Hepatocyte (in vitro differentiated cells): Measurements from ENCODE around the gene MBP. TPM values are rescaled to one million over a fixed set of nuclear protein-coding genes. Genes with fewer than 3 reads are reported as not detected.

Source experiments
- DNase-seq: peaks from one replicate; pipeline ENCODE4 v3.0.0-alpha.2; 2016; ENCODE audit warnings: low spot score
- H2AFZ ChIP-seq: fragments of 200-600 bp; sonication (generic); 2 replicates; pipeline ENCODE4 v1.6.0; 2016; ENCODE audit warnings: antibody characterized with exemption, mild to moderate bottlenecking
- H3K27ac ChIP-seq: fragments of 200-600 bp; sonication (generic); 2 replicates; pipeline ENCODE4 v1.5.1; 2016; ENCODE audit warnings: mild to moderate bottlenecking
- H3K27me3 ChIP-seq: fragments of 200-600 bp; sonication (generic); 2 replicates; pipeline ENCODE4 v1.6.1; 2016
- H3K36me3 ChIP-seq: fragments of 200-600 bp; sonication (generic); replicated peaks from 2 replicates; pipeline ENCODE4 v1.5.1; 2016; ENCODE audit warnings: low read depth; ENCODE audit not compliant: insufficient read depth
- H3K4me1 ChIP-seq: fragments of 200-600 bp; sonication (generic); 2 replicates; pipeline ENCODE4 v1.5.1; 2016; ENCODE audit warnings: mild to moderate bottlenecking, moderate library complexity; ENCODE audit not compliant: insufficient read depth
- H3K4me2 ChIP-seq: fragments of 200-600 bp; sonication (generic); 2 replicates; pipeline ENCODE4 v1.6.0; 2016
- H3K4me3 ChIP-seq: fragments of 200-600 bp; sonication (generic); 2 replicates; pipeline ENCODE4 v1.5.1; 2016; ENCODE audit warnings: mild to moderate bottlenecking
- H3K79me2 ChIP-seq: fragments of 200-600 bp; sonication (generic); 2 replicates; pipeline ENCODE4 v1.6.0; 2017; ENCODE audit warnings: mild to moderate bottlenecking
- H3K9me2 ChIP-seq: fragments of 200-600 bp; sonication (generic); replicated peaks from 2 replicates; pipeline ENCODE4 v1.6.0; 2017; ENCODE audit warnings: mild to moderate bottlenecking; ENCODE audit not compliant: insufficient read depth
- H3K9me3 ChIP-seq: fragments of 200-600 bp; sonication (generic); 2 replicates; pipeline ENCODE4 v1.5.1; 2016; ENCODE audit warnings: low read depth, mild to moderate bottlenecking
- H4K20me1 ChIP-seq: fragments of 200-600 bp; sonication (generic); 2 replicates; pipeline ENCODE4 v1.6.0; 2016; ENCODE audit warnings: mild to moderate bottlenecking; ENCODE audit not compliant: insufficient read depth, poor library complexity, severe bottlenecking
- EZH2 ChIP-seq: fragments of 200-600 bp; sonication (generic); IDR thresholded peaks from 2 replicates; pipeline ENCODE4 v1.6.1; 2016; ENCODE audit warnings: antibody characterized with exemption, mild to moderate bottlenecking, borderline replicate concordance
- EZH2phosphoT487 ChIP-seq: fragments of 200-600 bp; sonication (generic); IDR thresholded peaks from one replicate; pipeline ENCODE4 v1.6.1; 2018; ENCODE audit warnings: antibody characterized with exemption, mild to moderate bottlenecking, low read depth, moderate library complexity; ENCODE audit not compliant: unreplicated experiment, severe bottlenecking
- whole genome bisulfite sequencing: methylation state at CpG from one replicate; pipeline ENCODE4 v1.1.6; 2016; ENCODE audit warnings: low lambda C conversion rate; ENCODE audit errors: missing lambda C conversion rate; 5-methylcytosine and 5-hydroxymethylcytosine counted together
- polyA plus RNA-seq: library from polyadenylated mRNA; unstranded; fragments of >200 nt; fragmentation: Nextera tagmentation; extraction: Ambion mirVana; gene quantifications from 2 replicates; pipeline ENCODE4 v1.2.1, GENCODE V29; 2016
- total RNA-seq: library from RNA; depleted of rRNA; stranded (reverse); fragments of >200 nt; gene quantifications from 2 replicates; pipeline ENCODE4 v1.2.3, GENCODE V29; 2014
- TF ChIP-seq, protein P1 (sequence below): fragments of 200-600 bp; sonication (generic); IDR thresholded peaks from 2 replicates; pipeline ENCODE4 v1.5.1; 2016; ENCODE audit warnings: antibody characterized with exemption, mild to moderate bottlenecking; ENCODE audit not compliant: poor library complexity

Gene MBP
- total and polyA plus RNA-seq, 2 experiments from 2014 or later = 21.6 to 22.1 TPM

DNA sequence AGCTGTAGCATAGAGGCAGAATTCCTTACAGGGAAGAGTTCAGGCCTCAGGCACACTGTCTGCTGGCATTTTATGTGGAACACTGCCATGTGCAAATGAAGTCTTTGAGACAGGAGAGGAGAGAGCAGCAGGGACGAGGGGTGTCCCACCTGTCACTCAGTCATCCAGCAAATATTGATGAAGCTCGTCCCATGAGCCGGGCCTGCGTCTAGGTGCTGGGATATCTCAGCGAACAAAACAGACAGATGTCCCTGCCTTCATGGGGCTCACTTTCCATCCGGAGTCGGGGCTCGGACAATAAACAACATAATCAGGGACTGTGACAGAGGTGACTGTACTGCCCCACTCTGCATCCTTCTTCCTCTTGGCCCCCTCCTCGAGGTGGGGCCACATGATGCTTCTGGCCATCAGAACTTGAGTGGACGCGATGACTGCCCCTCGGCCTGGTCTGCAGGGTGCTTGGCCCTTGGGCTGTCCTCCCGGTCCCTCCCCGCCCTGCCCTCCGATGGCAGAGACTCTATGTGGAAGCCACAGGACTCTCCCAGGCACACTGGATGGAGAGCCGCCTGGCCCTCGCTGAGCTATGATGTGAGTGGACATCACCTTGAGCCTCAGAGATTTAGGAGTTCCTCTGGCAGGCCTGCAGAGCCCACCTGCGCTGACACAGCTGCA is 78.8 kb downstream of the MBP start:
- Histone ChIP-seq H3K9me3 (no peaks in the 10 kb centered on the region), H3K9me2 (no peaks in the 10 kb centered on the region), H3K27me3 (no peaks in the 10 kb centered on the region), H3K79me2 (peaks cover 4% of the 10 kb centered on the region), H3K4me2 (peak overlapping the region; percentile 26), H4K20me1 (no peaks in the 10 kb centered on the region), H3K27ac (peak overlapping the region; percentile 94), H3K36me3 (no peaks in the 10 kb centered on the region), H3K4me1 (peaks cover 31% of the 10 kb centered on the region), H3K4me3 (no peak overlapping the region), H2AFZ (no peak overlapping the region)
- no peak for DNase-seq
- WGBS = 94% methylated on average over 18 of the region's 18 CpGs
- TF ChIP-seq, protein P1, sequence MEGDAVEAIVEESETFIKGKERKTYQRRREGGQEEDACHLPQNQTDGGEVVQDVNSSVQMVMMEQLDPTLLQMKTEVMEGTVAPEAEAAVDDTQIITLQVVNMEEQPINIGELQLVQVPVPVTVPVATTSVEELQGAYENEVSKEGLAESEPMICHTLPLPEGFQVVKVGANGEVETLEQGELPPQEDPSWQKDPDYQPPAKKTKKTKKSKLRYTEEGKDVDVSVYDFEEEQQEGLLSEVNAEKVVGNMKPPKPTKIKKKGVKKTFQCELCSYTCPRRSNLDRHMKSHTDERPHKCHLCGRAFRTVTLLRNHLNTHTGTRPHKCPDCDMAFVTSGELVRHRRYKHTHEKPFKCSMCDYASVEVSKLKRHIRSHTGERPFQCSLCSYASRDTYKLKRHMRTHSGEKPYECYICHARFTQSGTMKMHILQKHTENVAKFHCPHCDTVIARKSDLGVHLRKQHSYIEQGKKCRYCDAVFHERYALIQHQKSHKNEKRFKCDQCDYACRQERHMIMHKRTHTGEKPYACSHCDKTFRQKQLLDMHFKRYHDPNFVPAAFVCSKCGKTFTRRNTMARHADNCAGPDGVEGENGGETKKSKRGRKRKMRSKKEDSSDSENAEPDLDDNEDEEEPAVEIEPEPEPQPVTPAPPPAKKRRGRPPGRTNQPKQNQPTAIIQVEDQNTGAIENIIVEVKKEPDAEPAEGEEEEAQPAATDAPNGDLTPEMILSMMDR = no peak
- no peak for TF ChIP-seq EZH2phosphoT487

DNA sequence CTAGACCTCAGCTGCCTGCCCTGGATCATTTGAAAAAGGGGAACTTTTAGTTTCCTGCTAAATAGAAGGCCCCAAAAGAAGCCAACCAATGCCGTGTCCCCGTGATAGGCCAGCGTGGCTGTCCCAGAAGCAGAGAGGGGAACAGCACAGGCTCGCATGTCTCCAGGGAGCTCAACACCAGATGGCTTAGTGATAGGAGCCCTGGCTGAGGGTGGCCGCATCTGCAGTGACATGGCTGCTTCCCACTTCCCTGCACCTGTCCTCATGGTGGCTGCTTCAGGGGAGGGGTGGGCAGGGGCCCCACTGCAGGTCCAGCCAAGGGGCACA is 79.6 kb downstream of the MBP start:
- H3K4me2 ChIP-seq = no peak overlapping the region
- peaks cover 31% of the 10 kb centered on the region for H3K4me1 ChIP-seq
- peaks cover 4% of the 10 kb centered on the region for H3K79me2 ChIP-seq
- no peaks in the 10 kb centered on the region for H3K9me3 ChIP-seq
- no peak overlapping the region for H3K27ac ChIP-seq
- no peak overlapping the region for H3K4me3 ChIP-seq
- 90% methylated on average over 5 of the region's 5 CpGs for WGBS
- TF ChIP-seq, protein P1 = no peak
- TF ChIP-seq EZH2phosphoT487 = no peak
- TF ChIP-seq EZH2 = no peak
- no peaks in the 10 kb centered on the region for H3K27me3 ChIP-seq
- no peaks in the 10 kb centered on the region for H3K9me2 ChIP-seq
- H4K20me1 ChIP-seq = no peaks in the 10 kb centered on the region
- DNase-seq = no peak
- H3K36me3 ChIP-seq = no peaks in the 10 kb centered on the region
- no peak overlapping the region for H2AFZ ChIP-seq

DNA sequence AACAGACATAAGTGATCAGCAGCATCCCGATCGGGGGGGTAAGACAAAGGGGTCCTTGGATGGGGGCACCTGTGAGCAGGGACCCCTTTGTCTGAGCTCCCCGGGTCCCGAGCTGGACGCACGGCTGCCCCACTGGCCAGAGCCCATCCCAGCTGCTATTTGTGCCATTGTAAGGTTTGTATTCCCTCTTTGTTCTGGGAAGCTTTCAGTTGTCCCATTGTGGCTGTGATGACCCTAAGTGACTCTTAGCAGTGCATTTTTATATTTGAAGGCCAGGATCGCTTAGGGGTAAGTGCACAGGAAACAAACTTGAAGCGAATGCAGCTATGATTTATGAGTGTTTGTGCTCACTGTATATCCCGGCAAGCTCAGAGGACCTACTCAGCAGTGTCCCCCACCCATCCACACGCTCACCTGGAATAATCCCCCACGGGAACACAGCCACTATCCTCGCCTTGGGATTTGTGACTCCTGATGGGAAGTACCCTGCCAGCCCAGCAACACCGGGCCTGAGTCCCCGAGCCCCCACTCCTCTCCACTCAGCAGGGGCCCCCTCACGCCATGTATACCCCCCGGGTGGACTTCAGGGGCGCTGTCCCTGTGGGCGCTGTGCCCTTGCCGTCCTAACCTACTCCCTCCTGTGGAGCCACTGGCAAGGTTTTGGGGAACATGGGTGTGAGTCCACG is 80.1 kb downstream of the MBP start:
- Histone ChIP-seq H3K36me3 (no peaks in the 10 kb centered on the region), H2AFZ (no peak overlapping the region), H3K4me1 (peaks cover 31% of the 10 kb centered on the region), H4K20me1 (no peaks in the 10 kb centered on the region), H3K4me2 (no peak overlapping the region), H3K4me3 (no peak overlapping the region), H3K79me2 (peaks cover 4% of the 10 kb centered on the region), H3K9me3 (no peaks in the 10 kb centered on the region), H3K9me2 (no peaks in the 10 kb centered on the region), H3K27ac (no peak overlapping the region), H3K27me3 (no peaks in the 10 kb centered on the region)
- WGBS = 93% methylated on average over 19 of the region's 20 CpGs
- no peak for TF ChIP-seq EZH2
- TF ChIP-seq, protein P1 = no peak
- TF ChIP-seq EZH2phosphoT487 = no peak
- DNase-seq = no peak
